Osteoblast (primary cell): ENCODE results near the gene ZMIZ1. TPM values are rescaled to one million over a fixed set of nuclear protein-coding genes. Genes with fewer than 3 reads are reported as not detected.

Experiments used
- DNase-seq: peaks from one replicate; pipeline ENCODE4 v3.0.0; 2011; ENCODE audit warnings: low spot score, mixed read lengths; ENCODE audit not compliant: insufficient read length; ENCODE audit errors: missing footprints
- H2AFZ ChIP-seq: 2 replicates; pipeline ENCODE4 v1.6.0; 2011; ENCODE audit warnings: mild to moderate bottlenecking, low read length
- H3K27ac ChIP-seq: 2 replicates; pipeline ENCODE4 v1.5.1; 2011; ENCODE audit warnings: mild to moderate bottlenecking, low read depth, low read length, moderate library complexity
- H3K27me3 ChIP-seq: 2 replicates; pipeline ENCODE4 v1.6.0; 2012; ENCODE audit warnings: mild to moderate bottlenecking, control low read depth, inconsistent platforms, low read length, moderate library complexity; ENCODE audit not compliant: insufficient read depth
- H3K36me3 ChIP-seq: 2 replicates; pipeline ENCODE4 v1.5.1; 2011; ENCODE audit warnings: mild to moderate bottlenecking, low read length, control low read depth, moderate library complexity; ENCODE audit not compliant: insufficient read depth
- H3K4me1 ChIP-seq: 2 replicates; pipeline ENCODE4 v1.5.1; 2011; ENCODE audit warnings: mild to moderate bottlenecking, low read length, control low read depth, moderate library complexity; ENCODE audit not compliant: insufficient read depth
- H3K4me2 ChIP-seq: 2 replicates; pipeline ENCODE4 v1.6.0; 2011; ENCODE audit warnings: mild to moderate bottlenecking, low read length; ENCODE audit not compliant: insufficient read depth
- H3K4me3 ChIP-seq: fragments of 200-600 bp; sonication (generic); 3 replicates; pipeline ENCODE4 v1.5.1; 2012; ENCODE audit warnings: mild to moderate bottlenecking, low read length, inconsistent platforms; ENCODE audit not compliant: insufficient read depth
- H3K79me2 ChIP-seq: 2 replicates; pipeline ENCODE4 v1.6.0; 2012; ENCODE audit warnings: mild to moderate bottlenecking, low read length, control low read depth, inconsistent platforms; ENCODE audit not compliant: insufficient read depth
- H3K9me3 ChIP-seq: 2 replicates; pipeline ENCODE4 v1.5.1; 2011; ENCODE audit warnings: low read depth, low read length, control low read depth
- H4K20me1 ChIP-seq: 2 replicates; pipeline ENCODE4 v1.6.0; 2012; ENCODE audit warnings: mild to moderate bottlenecking, low read length, control low read depth; ENCODE audit not compliant: insufficient read depth
- CTCF ChIP-seq: IDR thresholded peaks from 2 replicates; pipeline ENCODE4 v1.5.1; 2011; ENCODE audit warnings: mild to moderate bottlenecking, low read depth, low read length, moderate library complexity; ENCODE audit errors: extremely low read depth
- total RNA-seq: library from RNA; depleted of rRNA; stranded (reverse); fragments of >200 nt; gene quantifications from 2 replicates; pipeline ENCODE4 v1.2.3, GENCODE V29; 2012

ZMIZ1 gene
- total RNA-seq, 1 donor: 40.9 TPM

- peaks cover 98% of the 10 kb centered on the region for H3K79me2 ChIP-seq
- no peak overlapping the region for H3K4me3 ChIP-seq
- H3K36me3 ChIP-seq: peaks cover 47% of the 10 kb centered on the region
- H3K4me1 ChIP-seq: peaks cover 54% of the 10 kb centered on the region
- H4K20me1 ChIP-seq: peaks cover 93% of the 10 kb centered on the region
- no peak for TF ChIP-seq CTCF
- no peak for DNase-seq
- H3K27me3 ChIP-seq: no peaks in the 10 kb centered on the region
- no peak overlapping the region for H2AFZ ChIP-seq
- peak overlapping the region; percentile 17 for H3K27ac ChIP-seq
- no peak overlapping the region for H3K4me2 ChIP-seq
- no peaks in the 10 kb centered on the region for H3K9me3 ChIP-seq
These were observed 47.6 kb downstream of the ZMIZ1 start for GRCh38 chr10:79116368-79116767.

- Histone ChIP-seq H3K4me2 (no peak overlapping the region), H3K9me3 (no peaks in the 10 kb centered on the region), H4K20me1 (peaks cover 93% of the 10 kb centered on the region), H3K79me2 (peaks cover 98% of the 10 kb centered on the region), H3K27me3 (no peaks in the 10 kb centered on the region), H3K27ac (no peak overlapping the region), H2AFZ (no peak overlapping the region), H3K36me3 (peaks cover 54% of the 10 kb centered on the region), H3K4me1 (peaks cover 47% of the 10 kb centered on the region), H3K4me3 (no peak overlapping the region)
- no peak for DNase-seq
- no peak for TF ChIP-seq CTCF
These were observed 48.3 kb downstream of the ZMIZ1 start for GRCh38 chr10:79116801-79117723.

- Histone ChIP-seq H3K4me1 (peaks cover 32% of the 10 kb centered on the region), H3K79me2 (peaks cover 99% of the 10 kb centered on the region), H4K20me1 (peaks cover 91% of the 10 kb centered on the region), H3K4me3 (no peak overlapping the region), H3K27me3 (no peaks in the 10 kb centered on the region), H3K4me2 (no peak overlapping the region), H3K9me3 (no peaks in the 10 kb centered on the region), H2AFZ (no peak overlapping the region), H3K36me3 (peaks cover 65% of the 10 kb centered on the region), H3K27ac (no peak overlapping the region)
- DNase-seq: no peak
- TF ChIP-seq CTCF: no peak
These were observed 49.8 kb downstream of the ZMIZ1 start for GRCh38 chr10:79118286-79119202.
